ENCODE results near the gene RIT2.

Gene RIT2

GRCh38 chr18:42922363-42922762, 193.1 kb downstream of the RIT2 start:
- DNase-seq (ENCODE audit: low read depth), result no peak
- TF ChIP-seq, protein P1, sequence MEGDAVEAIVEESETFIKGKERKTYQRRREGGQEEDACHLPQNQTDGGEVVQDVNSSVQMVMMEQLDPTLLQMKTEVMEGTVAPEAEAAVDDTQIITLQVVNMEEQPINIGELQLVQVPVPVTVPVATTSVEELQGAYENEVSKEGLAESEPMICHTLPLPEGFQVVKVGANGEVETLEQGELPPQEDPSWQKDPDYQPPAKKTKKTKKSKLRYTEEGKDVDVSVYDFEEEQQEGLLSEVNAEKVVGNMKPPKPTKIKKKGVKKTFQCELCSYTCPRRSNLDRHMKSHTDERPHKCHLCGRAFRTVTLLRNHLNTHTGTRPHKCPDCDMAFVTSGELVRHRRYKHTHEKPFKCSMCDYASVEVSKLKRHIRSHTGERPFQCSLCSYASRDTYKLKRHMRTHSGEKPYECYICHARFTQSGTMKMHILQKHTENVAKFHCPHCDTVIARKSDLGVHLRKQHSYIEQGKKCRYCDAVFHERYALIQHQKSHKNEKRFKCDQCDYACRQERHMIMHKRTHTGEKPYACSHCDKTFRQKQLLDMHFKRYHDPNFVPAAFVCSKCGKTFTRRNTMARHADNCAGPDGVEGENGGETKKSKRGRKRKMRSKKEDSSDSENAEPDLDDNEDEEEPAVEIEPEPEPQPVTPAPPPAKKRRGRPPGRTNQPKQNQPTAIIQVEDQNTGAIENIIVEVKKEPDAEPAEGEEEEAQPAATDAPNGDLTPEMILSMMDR (conservative IDR thresholded peaks at IDR 0.05; ENCODE audit: low read length), result no peak
- H3K4me3 ChIP-seq (ENCODE audit: low read length), result no peak overlapping the region

DNA sequence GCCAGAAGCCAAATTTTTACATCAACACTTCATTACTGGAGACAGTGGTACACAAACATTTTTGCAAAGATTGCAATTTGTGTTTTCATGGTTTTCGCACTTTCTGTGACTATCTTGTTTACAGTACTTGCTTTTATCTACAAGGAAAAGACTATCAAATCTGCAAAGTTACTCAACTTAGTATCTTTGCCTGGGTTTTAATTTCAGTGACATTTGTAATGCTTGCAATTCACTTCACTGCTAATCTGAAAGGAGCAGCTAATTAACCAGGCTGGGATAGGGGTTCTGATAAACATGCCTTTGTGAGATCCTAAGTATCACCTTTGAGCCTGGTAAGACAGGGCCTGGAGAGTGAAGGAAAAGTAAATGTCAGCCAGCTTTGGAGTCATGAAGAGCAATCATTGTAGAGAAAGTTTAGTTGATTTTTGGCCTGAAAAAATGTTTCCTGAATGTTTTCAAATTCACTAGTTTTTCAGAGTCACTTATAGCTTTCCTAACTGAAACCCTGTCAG, 194.2 kb downstream of the RIT2 start:
- DNase-seq (ENCODE audit: low read depth), result no peak
- H3K4me3 ChIP-seq (ENCODE audit: low read length), result no peak overlapping the region
- TF ChIP-seq, protein P1 (conservative IDR thresholded peaks at IDR 0.05; ENCODE audit: low read length), result no peak

GRCh38 chr18:42920621-42921020, 194.9 kb downstream of the RIT2 start:
- H3K4me3 ChIP-seq (ENCODE audit: low read length), result no peak overlapping the region
- TF ChIP-seq, protein P1 (conservative IDR thresholded peaks at IDR 0.05; ENCODE audit: low read length), result no peak
- DNase-seq (ENCODE audit: low read depth), result no peak

DNA sequence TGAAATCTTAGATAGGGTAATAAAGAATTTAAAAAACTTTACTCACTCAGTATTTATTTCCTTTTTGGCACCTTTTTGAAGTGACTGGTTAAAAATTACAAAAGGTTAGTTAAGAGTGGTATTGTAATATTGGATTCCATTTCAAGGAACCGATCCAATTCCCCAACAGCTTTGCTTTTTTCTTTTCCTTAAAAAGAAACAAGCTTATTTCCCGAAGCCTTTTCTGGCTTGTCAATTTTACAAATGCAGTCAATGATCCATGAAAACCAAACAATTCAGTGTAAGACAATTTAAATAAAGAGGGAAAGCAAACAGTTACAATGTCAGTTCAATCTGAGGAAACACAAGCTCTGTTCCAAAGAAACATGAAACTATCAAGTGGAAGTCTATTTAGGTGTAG, 200.2 kb downstream of the RIT2 start:
- H3K4me3 ChIP-seq (ENCODE audit: low read length), result no peak overlapping the region
- TF ChIP-seq, protein P1 (conservative IDR thresholded peaks at IDR 0.05; ENCODE audit: low read length), result no peak
- no peak for DNase-seq (ENCODE audit: low read depth)

DNA sequence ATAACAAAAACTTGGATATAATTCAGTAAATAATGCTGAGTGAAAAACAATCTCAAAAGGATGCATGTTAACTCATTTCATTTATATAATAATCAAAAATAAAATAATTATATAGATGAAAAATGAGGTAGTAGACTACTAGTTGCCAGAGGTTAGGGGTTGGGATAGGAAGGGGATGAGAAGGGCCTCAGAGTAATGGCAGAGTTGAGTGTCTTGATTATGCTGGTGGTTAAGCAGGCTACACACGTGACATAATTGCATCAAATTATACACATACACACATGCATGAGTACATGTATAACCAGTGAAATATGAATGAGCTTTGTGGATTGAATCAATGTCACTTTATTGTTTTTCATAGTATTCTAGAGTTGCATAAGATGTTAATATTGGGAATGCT, 201.0 kb downstream of the RIT2 start:
- no peak for DNase-seq (ENCODE audit: low read depth)
- TF ChIP-seq, protein P1 (conservative IDR thresholded peaks at IDR 0.05; ENCODE audit: low read length), result no peak

DNA sequence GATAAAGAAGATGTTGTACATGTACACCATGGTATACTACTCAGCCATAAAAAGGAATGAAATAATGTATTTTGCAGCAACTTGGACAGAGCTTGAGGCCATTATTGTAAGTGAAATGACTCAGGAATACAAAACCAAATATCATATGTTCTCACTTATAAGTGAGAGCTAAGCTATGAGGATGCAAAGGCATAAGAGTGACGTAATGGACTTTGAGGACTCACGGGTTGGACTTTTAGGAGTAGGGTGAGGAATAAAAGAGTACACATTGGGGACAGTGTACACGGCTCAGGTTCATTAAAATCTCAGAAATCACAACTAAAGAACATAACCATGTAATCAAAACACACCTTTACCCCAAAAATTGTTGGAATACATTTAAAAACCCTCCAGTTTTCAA, 206.4 kb downstream of the RIT2 start:
- DNase-seq (ENCODE audit: low read depth), result no peak
- TF ChIP-seq, protein P1 (conservative IDR thresholded peaks at IDR 0.05; ENCODE audit: low read length), result no peak
- no peak overlapping the region for H3K4me3 ChIP-seq (ENCODE audit: low read length)

More for the DNA sequence above, 201.0 kb downstream of the RIT2 start:
- H3K4me3 ChIP-seq (ENCODE audit: low read length), result no peak overlapping the region

GRCh38 chr18:42906761-42907160, 208.7 kb downstream of the RIT2 start:
- no peak for DNase-seq (ENCODE audit: low read depth)
- TF ChIP-seq, protein P1 (conservative IDR thresholded peaks at IDR 0.05; ENCODE audit: low read length), result no peak
- H3K4me3 ChIP-seq (ENCODE audit: low read length), result no peak overlapping the region

Data from AG10803 (cell line).